HCT116 (cell line): ENCODE measurements around the gene DAO. TPM values are rescaled to one million over a fixed set of nuclear protein-coding genes. Genes with fewer than 3 reads are reported as not detected.

Source experiments
- ATAC-seq: fragments of 200-7000 bp; cut with Tn5 transposase; 2 replicates; pipeline ENCODE4 v1.9.1; 2020; ENCODE audit warnings: mild to moderate bottlenecking, moderate library complexity
- BruUV-seq: library from RNA; stranded (reverse); fragments of 400-500 nt; replicated peaks from 2 replicates; lab custom pipeline; 2021; lab: Mats Ljungman, UMichigan
- CTCF ChIA-PET: fragments of 300-600 bp; sonication (Branson Sonifier 250); formaldehyde crosslinking; loops from one replicate; lab custom pipeline; 2021; ENCODE audit warnings: antibody characterized with exemption; lab: Charles Lee
- POLR2A ChIA-PET: fragments of 300-600, 350-600 bp; sonication (Branson Sonifier 250); formaldehyde crosslinking; loops from one replicate; lab custom pipeline; 2021; ENCODE audit warnings: antibody characterized with exemption; lab: Charles Lee
- RAD21 ChIA-PET, 2 experiments: fragments of 300-600 bp; sonication (Branson Sonifier 250); formaldehyde crosslinking; loops; one replicate each; lab custom pipeline; 2023; ENCODE audit warnings: low total read pairs in 2 of 2; ENCODE audit not compliant: uncharacterized antibody in 2 of 2, unreplicated experiment in 2 of 2, low non-redundant PET in 1 of 2; lab: Charles Lee
- DNase-seq: peaks from one replicate; pipeline ENCODE4 v3.0.0-alpha.2; 2010; ENCODE audit warnings: low read depth, low spot score
- H2AFZ ChIP-seq: fragments of 200-600 bp; shearing (Covaris generic), sonication (generic); 2 replicates; pipeline ENCODE4 v1.6.1; 2017; ENCODE audit warnings: low read depth, mixed run types, mixed read lengths, antibody characterized with exemption, low read length; ENCODE audit not compliant: poor library complexity, severe bottlenecking
- H3K27ac ChIP-seq: 2 replicates; pipeline ENCODE4 v1.5.1; 2012; ENCODE audit warnings: low read depth, low read length
- H3K27me3 ChIP-seq: fragments of 200-600 bp; sonication (generic); 2 replicates; pipeline ENCODE4 v1.6.1; 2016; ENCODE audit warnings: mixed run types, low read length, mixed read lengths; ENCODE audit not compliant: insufficient read depth
- H3K36me3 ChIP-seq, 2 experiments: fragments of 200-500 bp in 1 of 2; fragments of 200-600 bp in 1 of 2; sonication (Bioruptor generic) in 1 of 2; sonication (generic) in 1 of 2; 2 replicates each; pipeline versions ENCODE4 v1.5.1 to v1.6.1; 2014 to 2016; ENCODE audit warnings: low read length in 2 of 2, inconsistent platforms in 1 of 2, mixed read lengths in 1 of 2, mixed run types in 1 of 2; ENCODE audit not compliant: insufficient read depth in 2 of 2, control insufficient read depth in 1 of 2
- H3K4me1 ChIP-seq, 2 experiments: fragments of 200-600 bp in 1 of 2; sonication (generic) in 1 of 2; 2 replicates each; pipeline versions ENCODE4 v1.5.1 to v1.6.1; 2012 to 2017; ENCODE audit warnings: low read length in 2 of 2, inconsistent platforms in 1 of 2, mild to moderate bottlenecking in 1 of 2, mixed read lengths in 1 of 2, mixed run types in 1 of 2, moderate library complexity in 1 of 2; ENCODE audit not compliant: insufficient read depth in 2 of 2, control insufficient read depth in 1 of 2
- H3K4me2 ChIP-seq: fragments of 200-600 bp; sonication (generic); 2 replicates; pipeline ENCODE4 v1.6.1; 2017; ENCODE audit warnings: mixed run types, low read length, mixed read lengths
- H3K4me3 ChIP-seq, 2 experiments: fragments of 200-600 bp in 1 of 2; sonication (generic) in 1 of 2; replicated peaks in 1 of 2; 2 replicates each; pipeline ENCODE4 v1.5.1; 2011 to 2016; ENCODE audit warnings: low read length in 2 of 2, control low read depth in 1 of 2, low read depth in 1 of 2, mild to moderate bottlenecking in 1 of 2, mixed read lengths in 1 of 2, mixed run types in 1 of 2
- H3K79me2 ChIP-seq: fragments of 200-600 bp; sonication (generic); 2 replicates; pipeline ENCODE4 v1.6.1; 2017; ENCODE audit warnings: mild to moderate bottlenecking, mixed run types, low read length, moderate library complexity, mixed read lengths; ENCODE audit not compliant: insufficient read depth
- H3K9ac ChIP-seq: fragments of 200-600 bp; sonication (generic); 2 replicates; pipeline ENCODE4 v1.6.1; 2016; ENCODE audit warnings: low read length, mixed read lengths
- H3K9me2 ChIP-seq: fragments of 200-600 bp; sonication (generic), shearing (Covaris generic); 2 replicates; pipeline ENCODE4 v1.6.1; 2017; ENCODE audit warnings: mixed run types, mild to moderate bottlenecking, moderate library complexity; ENCODE audit not compliant: insufficient read depth
- H3K9me3 ChIP-seq, 2 experiments: fragments of 200-500 bp in 1 of 2; fragments of 200-600 bp in 1 of 2; sonication (Bioruptor generic) in 1 of 2; sonication (generic) in 1 of 2; 2 replicates each; pipeline ENCODE4 v1.6.1; 2014 to 2017; ENCODE audit warnings: low read length in 2 of 2, mixed read lengths in 2 of 2, inconsistent platforms in 1 of 2, low read depth in 1 of 2, mild to moderate bottlenecking in 1 of 2, mixed run types in 1 of 2, moderate library complexity in 1 of 2; ENCODE audit not compliant: control insufficient read depth in 1 of 2, insufficient read depth in 1 of 2
- H4K20me1 ChIP-seq: fragments of 200-600 bp; sonication (generic), shearing (Covaris generic); 2 replicates; pipeline ENCODE4 v1.6.1; 2017; ENCODE audit warnings: mixed run types, mild to moderate bottlenecking, moderate library complexity; ENCODE audit not compliant: insufficient read depth
- CEBPB ChIP-seq: IDR thresholded peaks from 2 replicates; pipeline ENCODE4 v1.6.1; 2012; ENCODE audit warnings: low read depth
- EGR1 ChIP-seq: IDR thresholded peaks from 2 replicates; pipeline ENCODE4 v1.6.1; 2012; ENCODE audit warnings: low read depth
- ELF1 ChIP-seq: IDR thresholded peaks from 2 replicates; pipeline ENCODE4 v1.6.1; 2012; ENCODE audit warnings: low read depth, borderline replicate concordance
- EZH2 ChIP-seq: fragments of 200-600 bp; sonication (generic); IDR thresholded peaks from 2 replicates; pipeline ENCODE4 v1.6.1; 2017; ENCODE audit warnings: antibody characterized with exemption, mixed run types
- EZH2phosphoT487 ChIP-seq: fragments of 200-600 bp; IDR thresholded peaks from 2 replicates; pipeline ENCODE4 v1.6.1; 2018; ENCODE audit warnings: antibody characterized with exemption, borderline replicate concordance
- FOSL1 ChIP-seq: IDR thresholded peaks from 2 replicates; pipeline ENCODE4 v1.6.1; 2012; ENCODE audit warnings: low read depth
- POLR2A ChIP-seq: IDR thresholded peaks from 2 replicates; pipeline ENCODE4 v1.7.0; 2011; ENCODE audit warnings: borderline replicate concordance; ENCODE audit not compliant: insufficient read depth, insufficient read length; ENCODE audit errors: extremely low read depth
- POLR2AphosphoS5 ChIP-seq: IDR thresholded peaks from 2 replicates; pipeline ENCODE4 v1.6.1; 2011; ENCODE audit warnings: mild to moderate bottlenecking, low read depth, low read length, moderate library complexity
- SIN3A ChIP-seq: IDR thresholded peaks from 2 replicates; pipeline ENCODE4 v1.6.1; 2012; ENCODE audit warnings: low read depth
- SP1 ChIP-seq: IDR thresholded peaks from 2 replicates; pipeline ENCODE4 v1.6.1; 2012; ENCODE audit warnings: low read depth
- SRF ChIP-seq: IDR thresholded peaks from 2 replicates; pipeline ENCODE4 v1.6.1; 2012; ENCODE audit warnings: low read depth
- YY1 ChIP-seq: IDR thresholded peaks from 2 replicates; pipeline ENCODE4 v1.6.1; 2011; ENCODE audit warnings: low read length, low read depth, moderate library complexity, mild to moderate bottlenecking; ENCODE audit not compliant: insufficient replicate concordance; ENCODE audit errors: extremely low read depth
- ZBTB33 ChIP-seq: IDR thresholded peaks from 2 replicates; pipeline ENCODE4 v1.6.1; 2011; ENCODE audit warnings: mild to moderate bottlenecking, low read length, moderate library complexity; ENCODE audit not compliant: insufficient replicate concordance; ENCODE audit errors: extremely low read depth
- intact Hi-C: fragments of 100-400 bp; cut with micrococcal nuclease; formaldehyde crosslinking; loops from 2 replicates; pipeline ENCODE4 v1.10.0; 2022
- total RNA-seq: library from RNA; stranded (reverse); gene quantifications from one replicate; pipeline ENCODE4 v1.2.1, GENCODE V29; 2021; ENCODE audit not compliant: unreplicated experiment
- TF ChIP-seq, protein P1 (sequence below): IDR thresholded peaks from 2 replicates; pipeline ENCODE4 v1.6.1; 2012; ENCODE audit warnings: low read depth
- TF ChIP-seq, protein P2 (sequence below): IDR thresholded peaks from 2 replicates; pipeline ENCODE4 v1.6.1; 2012

DAO gene
- total RNA-seq, 1 experiment from 2014 or later = not detected

DNA sequence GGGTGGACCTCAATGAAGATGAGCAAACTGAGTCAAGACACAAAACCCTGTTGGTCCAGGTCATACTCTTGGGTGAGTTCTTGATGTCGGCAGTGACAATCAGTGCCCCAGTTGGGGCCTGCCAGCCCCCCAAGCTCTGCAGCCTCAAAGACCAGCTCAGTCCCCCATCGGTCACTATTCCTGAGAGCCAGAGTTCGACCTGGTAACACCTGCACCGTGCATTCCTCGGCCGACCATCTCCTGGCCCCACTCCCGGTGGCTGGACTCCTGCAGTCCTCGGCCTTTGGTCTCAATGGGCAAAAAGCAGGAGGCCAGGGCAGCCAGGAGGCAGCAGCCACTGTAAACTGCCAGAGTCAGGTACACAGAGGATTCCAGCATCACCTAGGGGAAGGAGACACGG, 32.5 kb downstream of the DAO start:
- intact Hi-C loops = no loop called here
- BruUV-seq = no TSS peak
- no peak for DNase-seq

DNA sequence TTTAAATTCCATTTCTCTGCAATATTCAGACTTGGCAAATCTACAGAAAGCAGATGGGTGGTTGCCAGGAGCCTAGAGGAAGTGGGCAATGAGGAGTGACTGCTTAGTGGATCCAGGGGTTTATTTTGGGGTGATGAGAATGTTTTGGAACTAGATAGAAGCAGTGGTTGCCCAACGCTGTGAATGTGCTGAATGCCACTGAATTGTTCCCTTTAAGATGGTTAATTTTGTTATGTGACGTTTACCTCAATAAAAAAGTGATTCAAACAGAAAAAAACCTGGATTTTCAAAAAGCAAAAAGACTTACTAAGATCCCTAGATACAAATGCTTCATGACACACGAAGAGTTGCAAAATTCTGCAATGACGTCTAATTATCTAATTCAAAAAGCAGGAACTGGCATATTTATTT, 34.2 kb downstream of the DAO start:
- CTCF ChIA-PET = no interaction called here
- no peak overlapping the region for H2AFZ ChIP-seq
- no TSS peak for BruUV-seq
- TF ChIP-seq CEBPB (no peak), SRF (no peak), ZBTB33 (no peak), EGR1 (no peak), POLR2AphosphoS5 (no peak), YY1 (no peak), FOSL1 (no peak), ELF1 (no peak), SP1 (no peak), EZH2phosphoT487 (no peak)
- TF ChIP-seq, protein P1, sequence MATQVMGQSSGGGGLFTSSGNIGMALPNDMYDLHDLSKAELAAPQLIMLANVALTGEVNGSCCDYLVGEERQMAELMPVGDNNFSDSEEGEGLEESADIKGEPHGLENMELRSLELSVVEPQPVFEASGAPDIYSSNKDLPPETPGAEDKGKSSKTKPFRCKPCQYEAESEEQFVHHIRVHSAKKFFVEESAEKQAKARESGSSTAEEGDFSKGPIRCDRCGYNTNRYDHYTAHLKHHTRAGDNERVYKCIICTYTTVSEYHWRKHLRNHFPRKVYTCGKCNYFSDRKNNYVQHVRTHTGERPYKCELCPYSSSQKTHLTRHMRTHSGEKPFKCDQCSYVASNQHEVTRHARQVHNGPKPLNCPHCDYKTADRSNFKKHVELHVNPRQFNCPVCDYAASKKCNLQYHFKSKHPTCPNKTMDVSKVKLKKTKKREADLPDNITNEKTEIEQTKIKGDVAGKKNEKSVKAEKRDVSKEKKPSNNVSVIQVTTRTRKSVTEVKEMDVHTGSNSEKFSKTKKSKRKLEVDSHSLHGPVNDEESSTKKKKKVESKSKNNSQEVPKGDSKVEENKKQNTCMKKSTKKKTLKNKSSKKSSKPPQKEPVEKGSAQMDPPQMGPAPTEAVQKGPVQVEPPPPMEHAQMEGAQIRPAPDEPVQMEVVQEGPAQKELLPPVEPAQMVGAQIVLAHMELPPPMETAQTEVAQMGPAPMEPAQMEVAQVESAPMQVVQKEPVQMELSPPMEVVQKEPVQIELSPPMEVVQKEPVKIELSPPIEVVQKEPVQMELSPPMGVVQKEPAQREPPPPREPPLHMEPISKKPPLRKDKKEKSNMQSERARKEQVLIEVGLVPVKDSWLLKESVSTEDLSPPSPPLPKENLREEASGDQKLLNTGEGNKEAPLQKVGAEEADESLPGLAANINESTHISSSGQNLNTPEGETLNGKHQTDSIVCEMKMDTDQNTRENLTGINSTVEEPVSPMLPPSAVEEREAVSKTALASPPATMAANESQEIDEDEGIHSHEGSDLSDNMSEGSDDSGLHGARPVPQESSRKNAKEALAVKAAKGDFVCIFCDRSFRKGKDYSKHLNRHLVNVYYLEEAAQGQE = no peak
- TF ChIP-seq, protein P2, sequence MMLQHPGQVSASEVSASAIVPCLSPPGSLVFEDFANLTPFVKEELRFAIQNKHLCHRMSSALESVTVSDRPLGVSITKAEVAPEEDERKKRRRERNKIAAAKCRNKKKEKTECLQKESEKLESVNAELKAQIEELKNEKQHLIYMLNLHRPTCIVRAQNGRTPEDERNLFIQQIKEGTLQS = no peak

More for the DNA sequence above, 32.5 kb downstream of the DAO start:
- Histone ChIP-seq H2AFZ (no peak overlapping the region), H3K27ac (no peak overlapping the region), H3K27me3 (no peaks in the 10 kb centered on the region), H3K9ac (no peak overlapping the region), H3K9me2 (no peaks in the 10 kb centered on the region), H3K4me2 (no peak overlapping the region; the same call in 1 of the 2 replicates), H3K9me3 (no peaks in the 10 kb centered on the region), H3K36me3 (no peaks in the 10 kb centered on the region), H3K79me2 (no peaks in the 10 kb centered on the region), H4K20me1 (no peaks in the 10 kb centered on the region), H3K4me1 (peaks cover 15% of the 10 kb centered on the region in 2 experiments; a peak in 2 of 4 replicates), H3K4me3 (no peak overlapping the region)
- no peak for ATAC-seq
- TF ChIP-seq EGR1 (no peak), EZH2 (no peak), SIN3A (no peak), POLR2A (no peak), SRF (no peak), YY1 (no peak)
- TF ChIP-seq, protein P2 = no peak
- CTCF ChIA-PET = no interaction called here
- POLR2A ChIA-PET = no interaction called here
- RAD21 ChIA-PET = no interaction called here

More for the DNA sequence above, 34.2 kb downstream of the DAO start:
- no peak overlapping the region for H3K4me2 ChIP-seq
- ChIA-PET RAD21 (no interaction called here), POLR2A (no interaction called here)
- H3K9me3 ChIP-seq = no peaks in the 10 kb centered on the region
- H3K36me3 ChIP-seq = no peaks in the 10 kb centered on the region
- no peaks in the 10 kb centered on the region for H3K79me2 ChIP-seq
- ATAC-seq (no peak), DNase-seq (no peak)
- H3K9ac ChIP-seq = no peak overlapping the region
- H3K27me3 ChIP-seq = no peaks in the 10 kb centered on the region
- H3K27ac ChIP-seq = no peak overlapping the region
- peaks cover 9 to 15% of the 10 kb centered on the region in 2 experiments; a peak in 2 of 4 replicates for H3K4me1 ChIP-seq
- no peaks in the 10 kb centered on the region for H4K20me1 ChIP-seq
- H3K9me2 ChIP-seq = no peaks in the 10 kb centered on the region
- intact Hi-C loops = no loop called here
- no peak overlapping the region for H3K4me3 ChIP-seq
